Measurements from ENCODE around the gene SERPINA5.

The SERPINA5 gene

GRCh38 chr14:94543449-94544124 is 37.6 kb upstream of the SERPINA5 start:
- no peak for TF ChIP-seq CTCF (IDR thresholded peaks at IDR 0.05; ENCODE audit: insufficient read depth, low read length, missing control alignments)
- POLR2A ChIA-PET: no interaction called here

GRCh38 chr14:94544726-94545125 is 36.5 kb upstream of the SERPINA5 start:
- POLR2A ChIA-PET: no interaction called here
- TF ChIP-seq CTCF (IDR thresholded peaks at IDR 0.05; ENCODE audit: insufficient read depth, low read length, missing control alignments): no peak
- no peak overlapping the region for H3K4me3 ChIP-seq (ENCODE audit: low read depth, low read length)
- DNase-seq (ENCODE audit: low read depth, low spot score): no peak
- CTCF ChIA-PET: no interaction called here

More at GRCh38 chr14:94543449-94544124, 37.6 kb upstream of the SERPINA5 start:
- DNase-seq (ENCODE audit: low read depth, low spot score): no peak
- no peak overlapping the region for H3K4me3 ChIP-seq (ENCODE audit: low read depth, low read length)
- CTCF ChIA-PET: interaction anchor here (0.8 to 11.6 kb wide), 3 partner anchors 8 to 110 kb away, joined by 3 to 111 read pairs (median 8); no protein-coding TSS in a partner anchor

- no peak overlapping the region for H3K4me3 ChIP-seq (ENCODE audit: low read depth, low read length)
- CTCF ChIA-PET: interaction anchor here (0.7 to 1.3 kb wide), 3 partner anchors 19 to 60 kb away, joined by 3 read pairs; no protein-coding TSS in a partner anchor
- TF ChIP-seq CTCF (IDR thresholded peaks at IDR 0.05; ENCODE audit: insufficient read depth, low read length, missing control alignments): no peak
- POLR2A ChIA-PET: no interaction called here
- no peak for DNase-seq (ENCODE audit: low read depth, low spot score)
Observed at GRCh38 chr14:94545131-94545841, 35.9 kb upstream of the SERPINA5 start.

- no peak for TF ChIP-seq CTCF (IDR thresholded peaks at IDR 0.05; ENCODE audit: insufficient read depth, low read length, missing control alignments)
- CTCF ChIA-PET: interaction anchor here (1.0 to 4.1 kb wide), 5 partner anchors 18 to 125 kb away, joined by 3 to 50 read pairs (median 17); no protein-coding TSS in a partner anchor
- no peak for DNase-seq (ENCODE audit: low read depth, low spot score)
- POLR2A ChIA-PET: no interaction called here
- no peak overlapping the region for H3K4me3 ChIP-seq (ENCODE audit: low read depth, low read length)
Observed at GRCh38 chr14:94547151-94547680, 34.0 kb upstream of the SERPINA5 start.

GRCh38 chr14:94547726-94548125 is 33.5 kb upstream of the SERPINA5 start:
- DNase-seq (ENCODE audit: low read depth, low spot score): no peak
- TF ChIP-seq CTCF (IDR thresholded peaks at IDR 0.05; ENCODE audit: insufficient read depth, low read length, missing control alignments): no peak
- ChIA-PET CTCF (interaction anchor here (1.3 to 7.5 kb wide), 10 partner anchors 9 to 416 kb away, joined by 3 to 111 read pairs (median 19); partner anchors contain the start of gene SERPINA4), POLR2A (no interaction called here)
- no peak overlapping the region for H3K4me3 ChIP-seq (ENCODE audit: low read depth, low read length)

Data from AG04449 (cell line).